Vagina (tissue), 2 donors: ENCODE measurements around the gene FOXD4L1.
"Not testable (repeated sequence)": the region's sequence is repeated elsewhere in the genome, so short reads cannot be mapped to it uniquely, and the experiment has no call there.

Experiments
- POLR2A ChIP-seq, 2 donors: fragments of 450-650 bp; IDR thresholded peaks; one replicate each; pipeline ENCODE4 v1.6.1; 2017; ENCODE audit warnings: antibody characterized with exemption in 2 of 2, mild to moderate bottlenecking in 2 of 2, moderate library complexity in 2 of 2
- POLR2AphosphoS5 ChIP-seq, 2 donors: sonication (generic); formaldehyde crosslinking; IDR thresholded peaks; one replicate each; pipeline ENCODE4 v1.9.0; 2017; ENCODE audit warnings: antibody characterized with exemption in 2 of 2, mild to moderate bottlenecking in 2 of 2, low read depth in 1 of 2; ENCODE audit not compliant: insufficient read depth in 1 of 2
- TF ChIP-seq, protein P1 (sequence below), 3 experiments: fragments of 450-650 bp in 2 of 3; fragments of 200-600 bp in 1 of 3; sonication (generic) in 1 of 3; IDR thresholded peaks; one replicate each; pipeline ENCODE4 v1.5.1; 2017 to 2019; ENCODE audit warnings: antibody characterized with exemption in 3 of 3, mild to moderate bottlenecking in 2 of 3, moderate library complexity in 2 of 3

DNA sequence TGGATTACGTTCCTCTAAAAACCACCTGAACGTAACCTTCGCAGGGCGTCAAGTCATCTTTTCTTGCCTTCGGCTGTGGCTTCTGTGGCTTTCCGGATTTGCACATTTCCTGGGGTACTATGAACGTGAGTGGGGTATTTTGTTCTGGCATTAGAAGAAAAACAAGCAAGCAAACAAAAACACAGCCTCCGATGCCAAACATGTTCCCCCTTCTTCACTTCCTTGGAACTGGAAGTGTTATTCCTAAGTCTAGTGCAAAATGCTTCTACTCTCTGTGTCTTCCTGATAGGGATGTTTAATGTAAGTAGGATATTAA lies 2.2 kb downstream of the FOXD4L1 start:
- TF ChIP-seq, protein P1, sequence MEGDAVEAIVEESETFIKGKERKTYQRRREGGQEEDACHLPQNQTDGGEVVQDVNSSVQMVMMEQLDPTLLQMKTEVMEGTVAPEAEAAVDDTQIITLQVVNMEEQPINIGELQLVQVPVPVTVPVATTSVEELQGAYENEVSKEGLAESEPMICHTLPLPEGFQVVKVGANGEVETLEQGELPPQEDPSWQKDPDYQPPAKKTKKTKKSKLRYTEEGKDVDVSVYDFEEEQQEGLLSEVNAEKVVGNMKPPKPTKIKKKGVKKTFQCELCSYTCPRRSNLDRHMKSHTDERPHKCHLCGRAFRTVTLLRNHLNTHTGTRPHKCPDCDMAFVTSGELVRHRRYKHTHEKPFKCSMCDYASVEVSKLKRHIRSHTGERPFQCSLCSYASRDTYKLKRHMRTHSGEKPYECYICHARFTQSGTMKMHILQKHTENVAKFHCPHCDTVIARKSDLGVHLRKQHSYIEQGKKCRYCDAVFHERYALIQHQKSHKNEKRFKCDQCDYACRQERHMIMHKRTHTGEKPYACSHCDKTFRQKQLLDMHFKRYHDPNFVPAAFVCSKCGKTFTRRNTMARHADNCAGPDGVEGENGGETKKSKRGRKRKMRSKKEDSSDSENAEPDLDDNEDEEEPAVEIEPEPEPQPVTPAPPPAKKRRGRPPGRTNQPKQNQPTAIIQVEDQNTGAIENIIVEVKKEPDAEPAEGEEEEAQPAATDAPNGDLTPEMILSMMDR (IDR thresholded peaks at IDR 0.05), result not testable (repeated sequence)
- not testable (repeated sequence) for TF ChIP-seq POLR2A (IDR thresholded peaks at IDR 0.05); POLR2AphosphoS5 (IDR thresholded peaks at IDR 0.05; ENCODE audit: insufficient read depth in 1 of 2, low read depth in 1 of 2)
